Liver (tissue), 9 donors: ENCODE measurements around the gene KTN1. TPM values are rescaled to one million over a fixed set of nuclear protein-coding genes. Genes with fewer than 3 reads are reported as not detected.

Experiments used
- DNase-seq: peaks from one replicate; pipeline ENCODE4 v3.0.0-alpha.2; 2017; ENCODE audit warnings: low spot score
- H3K27ac ChIP-seq, 2 donors: one replicate each; pipeline ENCODE4 v1.7.0; 2013; ENCODE audit warnings: inconsistent platforms in 2 of 2, low read length in 2 of 2, control low read depth in 1 of 2, low read depth in 1 of 2, mild to moderate bottlenecking in 1 of 2
- H3K27me3 ChIP-seq, 4 donors: one replicate each; pipeline versions ENCODE4 v1.6.1 to v1.7.0; 2013; ENCODE audit warnings: low read length in 3 of 4, inconsistent platforms in 1 of 4, mild to moderate bottlenecking in 1 of 4, moderate library complexity in 1 of 4; ENCODE audit not compliant: control insufficient read depth in 4 of 4, insufficient read depth in 4 of 4
- H3K36me3 ChIP-seq, 4 donors: one replicate each; pipeline versions ENCODE4 v1.6.1 to v1.7.0; 2013; ENCODE audit warnings: low read length in 3 of 4, mild to moderate bottlenecking in 3 of 4, low read depth in 1 of 4, moderate library complexity in 1 of 4; ENCODE audit not compliant: control insufficient read depth in 4 of 4, insufficient read depth in 3 of 4
- H3K4me1 ChIP-seq, 4 donors: one replicate each; pipeline versions ENCODE4 v1.6.1 to v1.7.0; 2013; ENCODE audit warnings: low read length in 3 of 4, mild to moderate bottlenecking in 3 of 4, moderate library complexity in 1 of 4; ENCODE audit not compliant: control insufficient read depth in 4 of 4, insufficient read depth in 4 of 4
- H3K4me3 ChIP-seq, 3 donors: one replicate each; pipeline versions ENCODE4 v1.6.1 to v1.7.0; 2013; ENCODE audit warnings: low read length in 3 of 3, control low read depth in 1 of 3, low read depth in 1 of 3, mild to moderate bottlenecking in 1 of 3
- H3K9ac ChIP-seq, 2 donors: one replicate each; pipeline ENCODE4 v1.7.0; 2013; ENCODE audit warnings: low read length in 2 of 2, mild to moderate bottlenecking in 2 of 2, moderate library complexity in 2 of 2, control low read depth in 1 of 2, low read depth in 1 of 2
- H3K9me3 ChIP-seq, 4 donors: one replicate each; pipeline versions ENCODE4 v1.6.1 to v1.7.0; 2013; ENCODE audit warnings: low read length in 3 of 4; ENCODE audit not compliant: control insufficient read depth in 4 of 4
- ATF3 ChIP-seq: IDR thresholded peaks from 2 replicates; pipeline ENCODE4 v1.6.1; 2016; ENCODE audit warnings: antibody characterized with exemption
- CTCF ChIP-seq: fragments of 150-350 bp; IDR thresholded peaks from 2 replicates; pipeline ENCODE4 v1.5.1; 2017; ENCODE audit warnings: improper control_type of control experiment, low read depth, low read length; ENCODE audit not compliant: missing input control
- EGR1 ChIP-seq, 2 donors: IDR thresholded peaks; 2 replicates each; pipeline ENCODE4 v1.6.1; 2016 to 2018; ENCODE audit warnings: antibody characterized with exemption in 2 of 2, low read depth in 2 of 2
- FOXA1 ChIP-seq: IDR thresholded peaks from 2 replicates; pipeline ENCODE4 v1.6.1; 2016; ENCODE audit warnings: antibody characterized with exemption
- FOXA2 ChIP-seq: IDR thresholded peaks from 2 replicates; pipeline ENCODE4 v1.6.1; 2016; ENCODE audit warnings: antibody characterized with exemption
- GABPA ChIP-seq, 2 donors: IDR thresholded peaks in 1 of 2; conservative IDR thresholded peaks in 1 of 2; 2 replicates each; pipeline ENCODE4 v1.6.1; 2016; ENCODE audit warnings: antibody characterized with exemption in 2 of 2, mild to moderate bottlenecking in 1 of 2, moderate library complexity in 1 of 2
- HNF4A ChIP-seq, 2 donors: conservative IDR thresholded peaks; 2 replicates each; pipeline ENCODE4 v1.6.1; 2016; ENCODE audit warnings: antibody characterized with exemption in 2 of 2, mild to moderate bottlenecking in 2 of 2
- HNF4G ChIP-seq: IDR thresholded peaks from 2 replicates; pipeline ENCODE4 v1.6.1; 2016; ENCODE audit warnings: antibody characterized with exemption
- JUND ChIP-seq, 2 donors: IDR thresholded peaks; 2 replicates each; pipeline ENCODE4 v1.6.1; 2016; ENCODE audit warnings: antibody characterized with exemption in 2 of 2
- NR2F2 ChIP-seq: IDR thresholded peaks from 2 replicates; pipeline ENCODE4 v1.6.1; 2016; ENCODE audit warnings: antibody characterized with exemption
- RAD21 ChIP-seq, 2 donors: IDR thresholded peaks; 2 replicates each; pipeline ENCODE4 v1.6.1; 2016; ENCODE audit warnings: antibody characterized with exemption in 2 of 2, mild to moderate bottlenecking in 2 of 2
- RXRA ChIP-seq, 2 donors: IDR thresholded peaks; 2 replicates each; pipeline ENCODE4 v1.6.1; 2017 to 2018; ENCODE audit warnings: antibody characterized with exemption in 2 of 2, mild to moderate bottlenecking in 1 of 2
- SP1 ChIP-seq: IDR thresholded peaks from 2 replicates; pipeline ENCODE4 v1.6.1; 2018; ENCODE audit warnings: antibody characterized with exemption, mild to moderate bottlenecking
- TAF1 ChIP-seq: conservative IDR thresholded peaks from 2 replicates; pipeline ENCODE4 v1.6.1; 2016; ENCODE audit warnings: antibody characterized with exemption, mild to moderate bottlenecking
- YY1 ChIP-seq: IDR thresholded peaks from 2 replicates; pipeline ENCODE4 v1.6.1; 2016; ENCODE audit warnings: antibody characterized with exemption, mild to moderate bottlenecking
- WGBS: extraction: QIAGEN DNeasy Blood & Tissue Kit; methylation state at CpG from one replicate; pipeline ENCODE4 v1.1.7; 2013; 5-methylcytosine and 5-hydroxymethylcytosine counted together
- polyA plus RNA-seq, 2 donors: library from polyadenylated mRNA; stranded (reverse) in 1 of 2; unstranded in 1 of 2; fragments of 200-250 nt in 1 of 2; fragments of >200 nt in 1 of 2; fragmentation: Nextera tagmentation in 1 of 2; extraction: Ambion mirVana in 1 of 2; gene quantifications; one replicate each; pipeline versions ENCODE4 v1.2.1 to v1.2.3, GENCODE V29; 2013 to 2015
- total RNA-seq, 2 donors: library from RNA; depleted of rRNA; stranded (reverse); fragments of >200 nt; gene quantifications; one replicate each; pipeline ENCODE4 v1.2.3, GENCODE V29; 2014
- TF ChIP-seq, protein P1 (sequence below): IDR thresholded peaks from 2 replicates; pipeline ENCODE4 v1.6.1; 2016; ENCODE audit warnings: antibody characterized with exemption
- TF ChIP-seq, protein P2 (sequence below): IDR thresholded peaks from 2 replicates; pipeline ENCODE4 v1.6.1; 2016; ENCODE audit warnings: antibody characterized with exemption, mild to moderate bottlenecking
- TF ChIP-seq, protein P3 (sequence below): IDR thresholded peaks from 2 replicates; pipeline ENCODE4 v1.6.1; 2016; ENCODE audit warnings: antibody characterized with exemption
- donor health status: healthy.
- donor health status: healthy.
- donor health status: healthy.
- donor health status: healthy.
- donor health status: healthy.

KTN1 gene
- total and polyA plus RNA-seq, 4 donors: 34.9 to 141 (median 59.6) TPM

DNA sequence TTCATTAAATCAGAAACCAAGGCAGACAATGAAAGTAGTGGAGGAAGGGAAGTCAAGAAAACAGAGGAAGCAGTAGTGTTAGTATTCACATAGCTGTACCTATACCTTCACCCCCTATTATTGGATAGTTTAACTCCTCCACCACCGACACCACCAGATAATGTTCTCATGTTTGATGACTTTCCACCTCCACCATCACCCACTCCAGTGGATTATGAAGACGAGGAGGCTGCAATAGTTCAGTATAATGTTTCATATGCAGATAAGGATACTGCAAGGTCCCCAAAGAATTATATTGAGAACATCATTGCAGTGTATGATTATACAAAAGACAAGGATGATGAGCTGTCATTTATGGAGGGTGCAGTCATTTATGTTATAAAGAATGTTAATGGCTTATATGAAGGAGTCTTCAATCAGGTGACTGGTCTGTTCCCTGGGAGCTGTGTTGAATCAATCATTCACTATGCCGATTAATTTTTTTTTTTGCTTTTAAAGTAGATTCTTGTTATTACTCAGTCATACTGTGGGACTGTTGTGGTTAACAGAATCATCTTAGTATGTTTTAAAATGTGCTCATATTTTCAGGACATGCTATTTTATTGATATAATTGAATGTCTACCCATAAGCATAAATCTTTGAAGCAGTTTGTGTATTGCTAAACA, 32.2 kb upstream of the KTN1 start:
- no peak for TF ChIP-seq TAF1
- TF ChIP-seq RXRA (IDR thresholded peaks at IDR 0.05): no peak
- TF ChIP-seq SP1: no peak
- no peak for TF ChIP-seq JUND (IDR thresholded peaks at IDR 0.05)
- no peak for TF ChIP-seq FOXA2
- no peak for TF ChIP-seq YY1
- no peak for TF ChIP-seq FOXA1
- TF ChIP-seq, protein P1, sequence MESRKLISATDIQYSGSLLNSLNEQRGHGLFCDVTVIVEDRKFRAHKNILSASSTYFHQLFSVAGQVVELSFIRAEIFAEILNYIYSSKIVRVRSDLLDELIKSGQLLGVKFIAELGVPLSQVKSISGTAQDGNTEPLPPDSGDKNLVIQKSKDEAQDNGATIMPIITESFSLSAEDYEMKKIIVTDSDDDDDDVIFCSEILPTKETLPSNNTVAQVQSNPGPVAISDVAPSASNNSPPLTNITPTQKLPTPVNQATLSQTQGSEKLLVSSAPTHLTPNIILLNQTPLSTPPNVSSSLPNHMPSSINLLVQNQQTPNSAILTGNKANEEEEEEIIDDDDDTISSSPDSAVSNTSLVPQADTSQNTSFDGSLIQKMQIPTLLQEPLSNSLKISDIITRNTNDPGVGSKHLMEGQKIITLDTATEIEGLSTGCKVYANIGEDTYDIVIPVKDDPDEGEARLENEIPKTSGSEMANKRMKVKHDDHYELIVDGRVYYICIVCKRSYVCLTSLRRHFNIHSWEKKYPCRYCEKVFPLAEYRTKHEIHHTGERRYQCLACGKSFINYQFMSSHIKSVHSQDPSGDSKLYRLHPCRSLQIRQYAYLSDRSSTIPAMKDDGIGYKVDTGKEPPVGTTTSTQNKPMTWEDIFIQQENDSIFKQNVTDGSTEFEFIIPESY: no peak
- TF ChIP-seq GABPA (IDR thresholded peaks at IDR 0.05 in 1 of 2, conservative IDR thresholded peaks at IDR 0.05 in 1 of 2): no peak
- TF ChIP-seq, protein P2, sequence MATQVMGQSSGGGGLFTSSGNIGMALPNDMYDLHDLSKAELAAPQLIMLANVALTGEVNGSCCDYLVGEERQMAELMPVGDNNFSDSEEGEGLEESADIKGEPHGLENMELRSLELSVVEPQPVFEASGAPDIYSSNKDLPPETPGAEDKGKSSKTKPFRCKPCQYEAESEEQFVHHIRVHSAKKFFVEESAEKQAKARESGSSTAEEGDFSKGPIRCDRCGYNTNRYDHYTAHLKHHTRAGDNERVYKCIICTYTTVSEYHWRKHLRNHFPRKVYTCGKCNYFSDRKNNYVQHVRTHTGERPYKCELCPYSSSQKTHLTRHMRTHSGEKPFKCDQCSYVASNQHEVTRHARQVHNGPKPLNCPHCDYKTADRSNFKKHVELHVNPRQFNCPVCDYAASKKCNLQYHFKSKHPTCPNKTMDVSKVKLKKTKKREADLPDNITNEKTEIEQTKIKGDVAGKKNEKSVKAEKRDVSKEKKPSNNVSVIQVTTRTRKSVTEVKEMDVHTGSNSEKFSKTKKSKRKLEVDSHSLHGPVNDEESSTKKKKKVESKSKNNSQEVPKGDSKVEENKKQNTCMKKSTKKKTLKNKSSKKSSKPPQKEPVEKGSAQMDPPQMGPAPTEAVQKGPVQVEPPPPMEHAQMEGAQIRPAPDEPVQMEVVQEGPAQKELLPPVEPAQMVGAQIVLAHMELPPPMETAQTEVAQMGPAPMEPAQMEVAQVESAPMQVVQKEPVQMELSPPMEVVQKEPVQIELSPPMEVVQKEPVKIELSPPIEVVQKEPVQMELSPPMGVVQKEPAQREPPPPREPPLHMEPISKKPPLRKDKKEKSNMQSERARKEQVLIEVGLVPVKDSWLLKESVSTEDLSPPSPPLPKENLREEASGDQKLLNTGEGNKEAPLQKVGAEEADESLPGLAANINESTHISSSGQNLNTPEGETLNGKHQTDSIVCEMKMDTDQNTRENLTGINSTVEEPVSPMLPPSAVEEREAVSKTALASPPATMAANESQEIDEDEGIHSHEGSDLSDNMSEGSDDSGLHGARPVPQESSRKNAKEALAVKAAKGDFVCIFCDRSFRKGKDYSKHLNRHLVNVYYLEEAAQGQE: no peak
- no peak for TF ChIP-seq RAD21 (IDR thresholded peaks at IDR 0.05)
- TF ChIP-seq ATF3: no peak
- no peak for TF ChIP-seq HNF4A (conservative IDR thresholded peaks at IDR 0.05)
- TF ChIP-seq NR2F2: no peak
- TF ChIP-seq, protein P3, sequence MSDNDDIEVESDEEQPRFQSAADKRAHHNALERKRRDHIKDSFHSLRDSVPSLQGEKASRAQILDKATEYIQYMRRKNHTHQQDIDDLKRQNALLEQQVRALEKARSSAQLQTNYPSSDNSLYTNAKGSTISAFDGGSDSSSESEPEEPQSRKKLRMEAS: no peak
- no peak for TF ChIP-seq HNF4G
- TF ChIP-seq CTCF: no peak
- no peak for TF ChIP-seq EGR1 (IDR thresholded peaks at IDR 0.05; ENCODE audit: low read depth in 2 of 2)
- Histone ChIP-seq H3K9me3 (no peaks in the 10 kb centered on the region), H3K27ac (no peak overlapping the region), H3K4me1 (peaks cover 0 to 1% (median 0%) of the 10 kb centered on the region in 4 donors), H3K4me3 (no peak overlapping the region), H3K27me3 (no peaks in the 10 kb centered on the region), H3K36me3 (no peaks in the 10 kb centered on the region), H3K9ac (no peak overlapping the region)
- 97% methylated on average over 3 of the region's 3 CpGs for WGBS
- DNase-seq: no peak
